SK-N-SH treated with all-trans-retinoic acid at 6 μM for 48 hours (cell line): Measurements from ENCODE around the gene CNTD1.

Source experiments
- ATAC-seq: fragments of 200-7000 bp; cut with Tn5 transposase; 3 replicates; pipeline ENCODE4 v1.9.1; 2020; ENCODE audit warnings: mild to moderate bottlenecking, moderate library complexity
- ARNTL ChIP-seq: fragments of 450-650 bp; formaldehyde crosslinking; IDR thresholded peaks from 2 replicates; pipeline ENCODE4 v1.5.0; 2020; ENCODE audit warnings: low read depth, mild to moderate bottlenecking, moderate library complexity, borderline replicate concordance
- BACH2 ChIP-seq: fragments of 250-450 bp; sonication (Bioruptor Pico); IDR thresholded peaks from 2 replicates; pipeline ENCODE4 v1.9.0; 2021; ENCODE audit warnings: mild to moderate bottlenecking, borderline replicate concordance
- CREB5 ChIP-seq: fragments of 250-450 bp; sonication (Bioruptor Pico); IDR thresholded peaks from 2 replicates; pipeline ENCODE4 v1.5.1; 2020; ENCODE audit warnings: low read depth, mild to moderate bottlenecking, moderate library complexity
- CSDC2 ChIP-seq: fragments of 250-450 bp; sonication (Bioruptor Pico); IDR thresholded peaks from 2 replicates; pipeline ENCODE4 v1.5.0; 2020; ENCODE audit warnings: mild to moderate bottlenecking, moderate library complexity
- ESRRG ChIP-seq: fragments of 250-450 bp; sonication (Bioruptor Pico); IDR thresholded peaks from 2 replicates; pipeline ENCODE4 v1.6.1; 2021; ENCODE audit warnings: mild to moderate bottlenecking
- ISL1 ChIP-seq: fragments of 250-450 bp; sonication (Bioruptor Pico); IDR thresholded peaks from 2 replicates; pipeline ENCODE4 v2.1.2; 2022; ENCODE audit warnings: mild to moderate bottlenecking, moderate library complexity
- OSR1 ChIP-seq: fragments of 250-450 bp; sonication (Bioruptor Pico); IDR thresholded peaks from 2 replicates; pipeline ENCODE4 v1.8.0; 2022; ENCODE audit warnings: moderate library complexity, mild to moderate bottlenecking, inconsistent platforms
- PATZ1 ChIP-seq: fragments of 250-450 bp; sonication (Bioruptor Pico); IDR thresholded peaks from 2 replicates; pipeline ENCODE4 v1.8.0; 2020; ENCODE audit warnings: mild to moderate bottlenecking, moderate library complexity, borderline replicate concordance
- POU6F1 ChIP-seq: fragments of 250-450 bp; sonication (Bioruptor Pico); IDR thresholded peaks from 2 replicates; pipeline ENCODE4 v1.8.0; 2021; ENCODE audit warnings: low read depth, mild to moderate bottlenecking, moderate library complexity, borderline replicate concordance
- PPARA ChIP-seq: fragments of 250-450 bp; sonication (Bioruptor Pico); IDR thresholded peaks from 2 replicates; pipeline ENCODE4 v1.5.0; 2020; ENCODE audit warnings: mild to moderate bottlenecking, borderline replicate concordance
- RARB ChIP-seq: fragments of 250-450 bp; sonication (Bioruptor Pico); IDR thresholded peaks from 2 replicates; pipeline ENCODE4 v1.8.0; 2021; ENCODE audit warnings: mild to moderate bottlenecking, moderate library complexity
- SNAI2 ChIP-seq: fragments of 250-450 bp; sonication (Bioruptor Pico); IDR thresholded peaks from 2 replicates; pipeline ENCODE4 v1.5.0; 2020; ENCODE audit warnings: mild to moderate bottlenecking, moderate library complexity
- TCF4 ChIP-seq: fragments of 250-450 bp; sonication (Bioruptor Pico); IDR thresholded peaks from 2 replicates; pipeline ENCODE4 v1.8.0; 2021; ENCODE audit warnings: mild to moderate bottlenecking, moderate library complexity, borderline replicate concordance
- TOX ChIP-seq: fragments of 250-450 bp; sonication (Bioruptor Pico); IDR thresholded peaks from 2 replicates; pipeline ENCODE4 v1.8.0; 2021; ENCODE audit warnings: mild to moderate bottlenecking, moderate library complexity, borderline replicate concordance
- ZC3H10 ChIP-seq: fragments of 250-450 bp; sonication (Bioruptor Pico); IDR thresholded peaks from 2 replicates; pipeline ENCODE4 v1.5.1; 2021; ENCODE audit warnings: mild to moderate bottlenecking, moderate library complexity
- ZFP3 ChIP-seq: fragments of 250-450 bp; sonication (Bioruptor Pico); IDR thresholded peaks from 2 replicates; pipeline ENCODE4 v1.5.0; 2020; ENCODE audit warnings: mild to moderate bottlenecking, moderate library complexity
- ZFP30 ChIP-seq: fragments of 450-650 bp; formaldehyde crosslinking; IDR thresholded peaks from 2 replicates; pipeline ENCODE4 v1.5.0; 2022; ENCODE audit warnings: mild to moderate bottlenecking, moderate library complexity
- ZNF565 ChIP-seq: fragments of 450-650 bp; formaldehyde crosslinking; conservative IDR thresholded peaks from 2 replicates; pipeline ENCODE4 v1.5.0; 2020; ENCODE audit warnings: low read depth, mild to moderate bottlenecking, moderate library complexity
- ZNF70 ChIP-seq: fragments of 450-650 bp; formaldehyde crosslinking; IDR thresholded peaks from 2 replicates; pipeline ENCODE4 v1.5.0; 2020; ENCODE audit warnings: mild to moderate bottlenecking, moderate library complexity
- ZNF8 ChIP-seq: fragments of 450-650 bp; formaldehyde crosslinking; IDR thresholded peaks from 2 replicates; pipeline ENCODE4 v1.5.0; 2020; ENCODE audit warnings: mild to moderate bottlenecking, moderate library complexity
- TF ChIP-seq, protein P1 (sequence below): fragments of 250-450 bp; sonication (Bioruptor Pico); IDR thresholded peaks from 2 replicates; pipeline ENCODE4 v1.5.1; 2021; ENCODE audit warnings: mild to moderate bottlenecking, moderate library complexity
- TF ChIP-seq, protein P2 (sequence below): fragments of 250-450 bp; sonication (Bioruptor Pico); IDR thresholded peaks from 2 replicates; pipeline ENCODE4 v1.5.0; 2020; ENCODE audit warnings: mild to moderate bottlenecking, moderate library complexity

The CNTD1 gene

DNA sequence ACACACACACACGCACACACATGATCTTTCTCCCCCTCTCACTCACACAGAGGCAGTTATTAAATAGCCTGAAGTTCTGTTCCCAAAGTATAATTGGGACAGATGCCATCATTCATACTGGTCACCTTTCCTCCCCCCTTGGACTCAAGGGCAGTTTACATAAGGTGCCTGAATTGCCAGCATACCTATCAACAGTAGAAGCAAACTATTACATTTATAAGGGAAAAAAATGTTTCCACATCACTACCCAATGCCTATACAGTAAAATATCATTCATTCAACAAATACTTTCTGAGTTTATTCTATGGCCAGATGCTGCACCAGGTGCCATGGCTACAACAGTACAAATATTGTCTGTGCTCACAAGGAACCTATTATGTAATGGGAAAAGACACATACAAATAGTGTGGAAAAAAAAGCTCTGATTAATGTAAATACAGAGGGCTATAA, 6.3 kb downstream of the CNTD1 start:
- no peak for ATAC-seq
- TF ChIP-seq ESRRG (CRISPR knock-in tag) (no peak), PATZ1 (CRISPR knock-in tag) (no peak), RARB (CRISPR knock-in tag) (no peak), ZC3H10 (CRISPR knock-in tag) (no peak), ISL1 (CRISPR knock-in tag) (no peak), ARNTL (CRISPR knock-in tag) (no peak), OSR1 (CRISPR knock-in tag) (no peak), TOX (CRISPR knock-in tag) (no peak), CREB5 (CRISPR knock-in tag) (no peak)
- TF ChIP-seq, protein P1, sequence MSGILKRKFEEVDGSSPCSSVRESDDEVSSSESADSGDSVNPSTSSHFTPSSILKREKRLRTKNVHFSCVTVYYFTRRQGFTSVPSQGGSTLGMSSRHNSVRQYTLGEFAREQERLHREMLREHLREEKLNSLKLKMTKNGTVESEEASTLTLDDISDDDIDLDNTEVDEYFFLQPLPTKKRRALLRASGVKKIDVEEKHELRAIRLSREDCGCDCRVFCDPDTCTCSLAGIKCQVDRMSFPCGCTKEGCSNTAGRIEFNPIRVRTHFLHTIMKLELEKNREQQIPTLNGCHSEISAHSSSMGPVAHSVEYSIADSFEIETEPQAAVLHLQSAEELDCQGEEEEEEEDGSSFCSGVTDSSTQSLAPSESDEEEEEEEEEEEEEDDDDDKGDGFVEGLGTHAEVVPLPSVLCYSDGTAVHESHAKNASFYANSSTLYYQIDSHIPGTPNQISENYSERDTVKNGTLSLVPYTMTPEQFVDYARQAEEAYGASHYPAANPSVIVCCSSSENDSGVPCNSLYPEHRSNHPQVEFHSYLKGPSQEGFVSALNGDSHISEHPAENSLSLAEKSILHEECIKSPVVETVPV: no peak
- TF ChIP-seq, protein P2, sequence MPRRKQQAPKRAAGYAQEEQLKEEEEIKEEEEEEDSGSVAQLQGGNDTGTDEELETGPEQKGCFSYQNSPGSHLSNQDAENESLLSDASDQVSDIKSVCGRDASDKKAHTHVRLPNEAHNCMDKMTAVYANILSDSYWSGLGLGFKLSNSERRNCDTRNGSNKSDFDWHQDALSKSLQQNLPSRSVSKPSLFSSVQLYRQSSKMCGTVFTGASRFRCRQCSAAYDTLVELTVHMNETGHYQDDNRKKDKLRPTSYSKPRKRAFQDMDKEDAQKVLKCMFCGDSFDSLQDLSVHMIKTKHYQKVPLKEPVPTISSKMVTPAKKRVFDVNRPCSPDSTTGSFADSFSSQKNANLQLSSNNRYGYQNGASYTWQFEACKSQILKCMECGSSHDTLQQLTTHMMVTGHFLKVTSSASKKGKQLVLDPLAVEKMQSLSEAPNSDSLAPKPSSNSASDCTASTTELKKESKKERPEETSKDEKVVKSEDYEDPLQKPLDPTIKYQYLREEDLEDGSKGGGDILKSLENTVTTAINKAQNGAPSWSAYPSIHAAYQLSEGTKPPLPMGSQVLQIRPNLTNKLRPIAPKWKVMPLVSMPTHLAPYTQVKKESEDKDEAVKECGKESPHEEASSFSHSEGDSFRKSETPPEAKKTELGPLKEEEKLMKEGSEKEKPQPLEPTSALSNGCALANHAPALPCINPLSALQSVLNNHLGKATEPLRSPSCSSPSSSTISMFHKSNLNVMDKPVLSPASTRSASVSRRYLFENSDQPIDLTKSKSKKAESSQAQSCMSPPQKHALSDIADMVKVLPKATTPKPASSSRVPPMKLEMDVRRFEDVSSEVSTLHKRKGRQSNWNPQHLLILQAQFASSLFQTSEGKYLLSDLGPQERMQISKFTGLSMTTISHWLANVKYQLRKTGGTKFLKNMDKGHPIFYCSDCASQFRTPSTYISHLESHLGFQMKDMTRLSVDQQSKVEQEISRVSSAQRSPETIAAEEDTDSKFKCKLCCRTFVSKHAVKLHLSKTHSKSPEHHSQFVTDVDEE: no peak

- no peak for ATAC-seq
- TF ChIP-seq OSR1 (CRISPR knock-in tag) (no peak), SNAI2 (CRISPR knock-in tag) (no peak), RARB (CRISPR knock-in tag) (no peak), ARNTL (CRISPR knock-in tag) (no peak), ZNF70 (CRISPR knock-in tag) (no peak), ISL1 (CRISPR knock-in tag) (no peak), ZC3H10 (CRISPR knock-in tag) (no peak), BACH2 (CRISPR knock-in tag) (no peak), ESRRG (CRISPR knock-in tag) (no peak), TCF4 (CRISPR knock-in tag) (no peak), ZNF565 (no peak), PPARA (CRISPR knock-in tag) (no peak), ZFP30 (no peak), POU6F1 (CRISPR knock-in tag) (no peak), TOX (CRISPR knock-in tag) (no peak), ZNF8 (CRISPR knock-in tag) (no peak), ZFP3 (CRISPR knock-in tag) (no peak), CSDC2 (no peak)
- TF ChIP-seq, protein P2: no peak
- TF ChIP-seq, protein P1: no peak
- TF ChIP-seq, all 23 proteins: peak for 0
Measured at GRCh38 chr17:42806249-42806648, 7.6 kb downstream of the CNTD1 start.
